GM18505 (cell line): ENCODE data around the gene OR3A1.
"Not testable (repeated sequence)": the region's sequence is repeated elsewhere in the genome, so short reads cannot be mapped to it uniquely, and the experiment has no call there.

Experiments used
- ATAC-seq: cut with Tn5 transposase; IDR thresholded peaks from one replicate; pipeline ENCODE4 v1.9.1; 2021; ENCODE audit not compliant: unreplicated experiment
- POLR2A ChIP-seq: IDR thresholded peaks from 4 replicates; pipeline ENCODE4 v1.6.1; 2011; ENCODE audit warnings: borderline replicate concordance; ENCODE audit not compliant: insufficient read depth, insufficient read length; ENCODE audit errors: extremely low read depth

OR3A1 gene, protein sequence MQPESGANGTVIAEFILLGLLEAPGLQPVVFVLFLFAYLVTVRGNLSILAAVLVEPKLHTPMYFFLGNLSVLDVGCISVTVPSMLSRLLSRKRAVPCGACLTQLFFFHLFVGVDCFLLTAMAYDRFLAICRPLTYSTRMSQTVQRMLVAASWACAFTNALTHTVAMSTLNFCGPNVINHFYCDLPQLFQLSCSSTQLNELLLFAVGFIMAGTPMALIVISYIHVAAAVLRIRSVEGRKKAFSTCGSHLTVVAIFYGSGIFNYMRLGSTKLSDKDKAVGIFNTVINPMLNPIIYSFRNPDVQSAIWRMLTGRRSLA

DNA sequence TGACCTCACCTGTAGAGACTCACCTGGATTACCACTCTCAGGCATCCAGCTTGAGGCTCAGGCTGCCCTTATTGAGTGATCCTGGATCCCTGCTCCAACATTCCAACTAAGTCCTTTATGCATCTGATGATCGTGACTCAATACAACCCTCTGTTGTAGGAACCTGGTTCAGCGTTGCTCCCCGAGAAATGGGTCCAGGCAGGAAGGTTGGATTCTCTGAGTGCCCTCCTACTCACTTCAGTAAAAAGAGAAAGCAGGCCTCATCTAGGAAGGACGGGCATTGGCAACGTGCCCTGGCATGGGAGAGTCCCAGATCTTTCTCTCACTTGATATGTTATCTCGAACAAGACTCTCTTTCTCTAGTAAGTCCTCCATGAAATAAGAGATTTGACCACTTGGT is at the start of gene OR3A1:
OR3A1 (minus strand) TSS at position 101 of the 400 bp plus-strand sequence. CDS start 5,778 bp downstream, outside the sequence.
- ATAC-seq = no peak
- TF ChIP-seq POLR2A = no peak

DNA sequence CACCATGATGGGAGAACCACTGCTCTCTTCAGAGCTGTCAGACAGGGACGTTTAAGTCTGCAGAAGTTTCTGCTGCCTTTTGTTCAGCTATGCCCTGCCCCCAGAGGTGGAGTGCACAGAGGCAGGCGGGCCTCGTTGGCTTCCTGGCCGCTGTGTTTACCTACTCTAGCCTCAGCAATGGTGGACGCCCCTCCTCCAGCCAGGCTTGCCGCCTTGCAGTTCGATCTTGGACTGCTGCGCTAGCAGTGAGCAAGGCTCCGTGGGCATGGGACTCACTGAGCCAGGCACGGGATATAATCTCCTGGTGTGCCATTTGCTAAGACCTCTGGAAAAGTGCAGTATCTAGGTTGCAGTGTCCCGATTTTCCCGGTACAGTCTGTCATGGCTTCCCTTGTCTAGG is 44.6 kb upstream of the OR3A1 start:
- ATAC-seq = not testable (repeated sequence)

DNA sequence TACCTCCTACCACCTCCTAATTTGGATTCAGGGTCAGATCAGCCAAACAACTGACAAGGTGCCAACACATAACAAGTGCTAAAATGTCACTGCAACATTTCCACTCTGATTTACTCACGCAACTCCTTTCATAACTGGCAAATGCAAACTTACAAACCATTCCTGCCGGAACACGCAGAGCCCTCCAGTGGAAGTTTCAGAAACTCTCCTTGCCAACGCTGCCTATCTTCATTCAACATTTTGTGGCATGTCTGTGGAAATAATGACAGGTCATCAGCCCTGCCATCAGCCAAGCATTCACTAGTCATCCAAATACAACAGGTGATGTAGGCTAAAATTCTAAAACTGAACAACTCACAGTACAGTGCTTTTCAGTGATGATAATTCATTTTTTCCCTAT is 37.7 kb upstream of the OR3A1 start:
- no peak for TF ChIP-seq POLR2A
- no peak for ATAC-seq

DNA sequence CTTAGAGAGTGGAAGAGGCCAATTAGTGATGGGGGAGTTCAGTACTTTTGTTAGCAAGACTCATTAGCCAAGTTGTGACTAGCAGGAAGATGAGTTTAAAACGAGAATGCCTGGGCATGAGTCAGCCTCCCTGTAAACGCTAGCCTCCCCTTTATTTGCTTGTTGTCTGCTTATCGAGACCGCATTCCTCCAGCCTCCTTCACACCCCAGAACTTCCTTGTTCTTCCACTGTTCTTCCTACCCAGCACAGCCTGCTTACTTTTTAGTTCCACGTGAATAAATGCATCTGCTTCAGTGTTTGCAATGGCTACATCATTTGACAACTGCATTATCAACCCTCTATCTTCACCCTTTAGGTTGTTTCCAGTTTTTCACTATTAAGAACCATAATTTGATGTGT is 20.2 kb upstream of the OR3A1 start:
- no peak for TF ChIP-seq POLR2A
- ATAC-seq = no peak

DNA sequence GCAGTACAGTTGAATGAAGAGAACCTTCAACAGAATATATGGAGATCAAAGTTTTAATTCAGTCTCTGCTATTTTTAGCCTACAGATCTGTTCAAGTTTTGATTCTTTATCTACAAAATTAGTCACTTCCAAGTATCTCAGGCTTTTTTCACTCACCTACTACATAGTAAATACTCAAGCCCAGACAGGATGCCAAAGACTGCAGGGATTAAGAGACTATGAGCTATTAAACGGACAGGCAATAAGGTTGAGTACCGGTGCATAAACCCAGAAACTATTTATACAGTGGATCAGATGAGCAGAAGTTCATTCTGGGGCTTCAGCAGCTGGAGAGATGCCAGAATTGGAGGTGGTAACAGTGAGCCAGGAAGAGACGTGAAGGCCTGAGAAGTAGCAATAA is 18.7 kb upstream of the OR3A1 start:
- TF ChIP-seq POLR2A = no peak
- no peak for ATAC-seq

DNA sequence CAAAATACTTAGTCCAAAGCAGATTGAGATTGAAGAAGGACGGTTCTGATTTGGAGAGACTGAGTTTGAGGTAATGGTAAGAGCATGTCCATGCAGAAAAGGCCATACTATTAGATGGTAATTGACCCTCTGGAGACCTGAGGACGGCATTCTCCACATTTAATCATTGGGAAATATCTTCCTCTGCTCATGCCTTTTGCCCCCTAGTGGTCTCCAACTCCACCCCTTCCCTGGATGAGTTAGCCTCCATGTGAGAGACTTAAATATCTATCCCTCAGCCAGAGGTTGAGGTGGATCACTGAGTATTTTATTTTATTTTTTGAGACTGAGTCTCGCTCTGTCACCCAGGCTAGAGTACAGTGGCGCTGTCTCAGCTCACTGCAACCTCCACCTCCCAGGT is 10.4 kb upstream of the OR3A1 start:
- TF ChIP-seq POLR2A = no peak
- no peak for ATAC-seq

DNA sequence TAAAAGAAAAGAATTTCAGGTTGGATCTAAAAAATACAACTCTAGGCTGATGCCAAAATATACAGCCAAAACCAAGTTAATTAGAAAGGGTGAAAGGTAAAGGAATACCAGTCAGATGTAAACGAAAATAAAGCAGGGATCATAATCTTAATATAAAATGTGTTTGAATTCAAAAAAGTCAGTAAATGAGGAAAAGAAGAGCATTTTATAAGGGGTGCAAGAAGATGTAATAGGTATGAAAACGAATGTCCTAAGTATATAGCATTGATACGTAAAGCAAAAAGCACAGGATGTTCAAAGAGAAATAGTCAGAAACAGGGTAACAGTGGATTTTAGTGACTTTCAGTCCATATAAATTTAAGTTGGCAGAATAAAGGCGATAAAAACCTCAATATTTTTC is 2.5 kb downstream of the OR3A1 start:
- ATAC-seq = no peak
- TF ChIP-seq POLR2A = no peak

DNA sequence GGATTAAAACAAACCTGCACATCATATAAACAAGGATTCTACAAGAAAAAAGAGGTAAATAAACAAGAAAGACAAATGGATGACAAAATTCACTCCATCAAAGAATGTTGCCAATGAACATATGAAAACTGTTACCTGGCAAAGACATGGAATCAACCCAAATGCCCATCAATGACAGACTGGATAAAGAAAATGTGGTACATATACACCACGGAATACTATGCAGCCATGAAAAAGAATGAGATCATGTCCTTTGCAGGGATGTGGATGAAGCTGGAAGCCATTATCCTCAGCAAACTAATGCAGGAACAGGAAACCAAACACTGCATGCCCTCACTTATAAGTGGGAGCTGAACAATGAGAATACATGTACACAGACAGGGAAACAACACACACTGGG is 4.6 kb downstream of the OR3A1 start:
- ATAC-seq = not testable (repeated sequence)

DNA sequence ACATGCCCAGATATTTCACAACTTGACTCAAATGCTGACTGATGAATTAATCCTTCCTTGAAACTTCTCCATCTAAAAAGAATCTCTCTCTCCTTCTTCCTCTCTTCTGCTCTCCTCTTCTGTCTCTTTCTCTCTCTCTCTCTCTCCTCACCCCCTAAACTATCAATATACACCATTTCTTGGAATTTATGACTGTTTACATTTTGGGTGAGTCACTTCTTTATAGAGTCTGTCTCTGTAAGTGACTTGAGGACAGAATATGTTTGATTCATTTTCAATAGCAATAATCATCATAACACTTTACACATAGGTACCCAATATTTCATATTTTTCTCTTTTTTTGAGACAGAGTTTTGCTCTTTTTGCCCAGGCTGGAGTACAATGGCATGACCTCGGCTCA is 15.3 kb downstream of the OR3A1 start:
- no peak for ATAC-seq
- TF ChIP-seq POLR2A = no peak

DNA sequence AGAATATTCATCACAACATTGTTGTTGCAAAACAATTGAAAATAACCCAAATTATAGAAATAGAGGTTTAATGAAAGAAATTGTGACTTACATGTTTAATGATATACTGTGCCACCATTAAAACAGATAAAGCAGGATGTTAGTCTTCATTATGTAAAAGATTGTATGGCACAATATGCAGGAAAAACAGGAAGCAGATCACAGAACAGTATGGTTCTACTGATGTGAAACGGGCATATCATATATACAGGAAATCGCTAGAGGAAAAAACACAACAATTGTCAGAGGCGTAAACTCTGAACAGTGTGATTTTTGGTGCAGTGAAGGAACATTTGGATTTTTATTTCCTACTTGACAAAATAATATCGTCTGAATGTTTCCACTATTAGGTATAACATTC is 22.0 kb downstream of the OR3A1 start:
- no peak for ATAC-seq
- no peak for TF ChIP-seq POLR2A

DNA sequence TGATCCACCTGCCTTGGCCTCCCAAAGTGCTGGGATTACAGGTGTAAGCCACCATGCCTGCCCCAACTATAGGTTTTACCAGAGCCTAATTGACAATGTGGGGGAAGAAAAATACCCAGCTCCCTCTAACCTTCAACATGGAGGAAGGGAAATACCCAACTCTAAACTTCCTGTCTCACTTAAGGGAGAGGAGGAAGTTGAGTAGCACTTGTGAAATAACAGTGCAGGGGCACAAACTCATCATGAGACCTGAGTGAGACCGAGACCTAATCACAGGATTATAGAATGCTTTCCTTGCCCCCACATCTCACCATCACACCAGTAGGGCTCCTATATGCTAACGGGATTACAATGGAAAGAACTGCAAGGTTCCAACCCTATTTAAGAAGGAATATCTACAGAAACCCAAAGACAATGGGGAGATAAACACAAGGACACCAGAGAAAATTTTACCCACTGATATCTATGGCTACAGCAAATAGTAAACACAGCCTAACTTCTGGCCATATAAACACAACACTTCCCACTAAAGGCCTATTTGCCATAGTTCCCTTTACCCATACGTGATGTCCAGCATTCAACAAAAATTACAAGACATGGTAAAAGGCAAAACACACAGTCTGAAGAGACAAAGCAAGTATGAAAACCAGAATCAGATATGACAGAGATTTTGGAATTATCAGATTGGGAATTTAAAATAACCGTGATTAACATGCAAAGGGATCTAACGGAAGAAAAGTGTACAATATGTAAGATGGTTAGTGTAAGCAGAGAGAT is 26.9 kb downstream of the OR3A1 start:
- ATAC-seq = no peak
- TF ChIP-seq POLR2A = no peak

DNA sequence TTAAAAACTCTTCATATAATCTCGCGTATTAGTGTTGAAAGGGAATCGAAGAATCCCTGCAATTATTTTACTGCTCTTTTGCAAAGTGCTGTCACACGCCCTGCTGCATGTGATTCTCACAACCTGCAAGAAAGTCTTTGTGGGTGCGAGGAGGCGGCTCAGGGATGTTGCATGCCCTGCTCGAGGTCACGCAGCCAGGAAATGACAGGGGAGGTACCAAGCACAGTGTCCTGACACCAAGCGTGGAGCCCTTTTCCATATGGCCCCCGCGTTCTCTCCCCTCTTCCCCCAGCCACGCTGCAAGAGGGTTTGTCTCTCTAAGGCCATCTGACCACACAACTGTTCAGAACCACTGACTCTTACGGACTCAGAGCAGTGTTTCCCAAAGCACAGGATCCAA is 37.6 kb downstream of the OR3A1 start:
- no peak for TF ChIP-seq POLR2A
- no peak for ATAC-seq

DNA sequence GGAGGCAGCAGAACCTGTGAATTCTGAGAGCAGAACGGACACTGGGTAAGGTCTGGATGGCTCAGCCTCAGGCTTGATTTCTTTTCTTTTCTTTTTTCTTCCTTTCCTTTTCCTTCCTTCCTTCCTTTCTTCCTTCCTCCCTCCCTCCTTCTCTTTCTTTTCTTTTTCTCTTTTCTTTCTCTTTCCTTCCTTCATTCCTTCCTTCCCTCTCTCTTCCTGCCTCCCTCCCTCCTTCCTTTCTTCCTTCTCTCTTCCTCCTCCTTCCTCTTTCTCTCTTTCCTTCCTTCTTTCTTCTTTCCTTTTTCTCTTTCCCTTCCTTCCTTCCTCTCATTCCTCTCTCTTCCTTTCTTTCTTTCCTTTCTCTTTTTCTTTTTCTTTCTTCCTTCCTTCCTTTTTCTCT is 38.0 kb downstream of the OR3A1 start:
- ATAC-seq = no peak
- no peak for TF ChIP-seq POLR2A

DNA sequence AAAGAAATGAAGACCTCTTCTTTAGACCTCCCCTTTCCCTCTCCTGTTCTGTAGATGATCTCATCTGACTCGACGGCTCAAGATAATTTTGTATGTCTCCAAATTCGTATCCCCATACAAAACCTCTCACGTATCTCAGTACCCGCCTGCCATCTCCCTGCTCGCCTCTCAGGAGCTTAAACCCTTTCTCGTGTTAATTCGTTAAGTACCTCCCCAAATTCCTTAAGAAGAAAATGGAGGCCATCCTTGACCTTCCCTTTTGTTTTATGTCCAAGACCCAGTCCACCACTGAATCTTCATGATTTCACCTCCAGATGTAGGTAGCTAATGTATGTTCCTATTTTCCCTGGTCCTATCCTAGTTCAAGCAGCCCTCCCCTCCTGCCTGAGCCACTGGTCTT is 41.6 kb downstream of the OR3A1 start:
- TF ChIP-seq POLR2A = no peak
- ATAC-seq = no peak

DNA sequence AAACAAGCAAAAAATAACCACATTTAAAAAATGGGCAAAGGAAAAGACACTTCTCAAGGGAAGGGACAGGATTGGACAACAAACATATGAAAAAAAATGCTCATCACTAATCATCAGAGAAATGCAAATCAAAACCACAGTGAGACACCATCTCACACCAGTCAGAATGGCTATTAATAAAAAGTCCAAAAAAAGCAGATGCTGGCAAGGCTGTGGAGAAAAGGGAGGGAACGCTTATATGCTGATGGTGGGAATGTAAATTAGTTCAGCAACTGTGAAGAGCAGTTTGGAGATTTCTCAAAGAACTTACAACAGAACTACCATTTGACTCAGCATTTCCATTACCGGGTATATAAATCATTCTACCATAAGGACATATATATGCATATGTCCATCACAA is 49.1 kb downstream of the OR3A1 start:
- not testable (repeated sequence) for ATAC-seq

DNA sequence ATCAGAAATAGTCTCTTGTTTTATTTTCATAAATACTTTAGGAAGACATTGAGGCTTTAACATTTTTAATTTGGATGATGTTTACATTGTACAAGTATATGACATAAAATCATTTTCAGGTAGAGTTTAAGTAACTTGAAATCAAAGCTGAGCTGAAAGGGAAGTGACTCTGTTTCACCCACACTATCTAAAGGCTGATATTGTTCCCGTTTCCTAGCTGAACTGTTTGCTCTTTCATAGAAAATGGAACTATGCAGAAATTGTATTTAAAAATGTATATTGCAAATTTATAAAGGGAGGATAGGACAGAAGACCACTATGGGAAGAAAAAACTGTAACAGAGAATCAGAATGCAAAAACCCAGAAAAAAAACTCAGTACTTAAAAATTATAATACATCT is 53.3 kb downstream of the OR3A1 start:
- ATAC-seq = not testable (repeated sequence)

DNA sequence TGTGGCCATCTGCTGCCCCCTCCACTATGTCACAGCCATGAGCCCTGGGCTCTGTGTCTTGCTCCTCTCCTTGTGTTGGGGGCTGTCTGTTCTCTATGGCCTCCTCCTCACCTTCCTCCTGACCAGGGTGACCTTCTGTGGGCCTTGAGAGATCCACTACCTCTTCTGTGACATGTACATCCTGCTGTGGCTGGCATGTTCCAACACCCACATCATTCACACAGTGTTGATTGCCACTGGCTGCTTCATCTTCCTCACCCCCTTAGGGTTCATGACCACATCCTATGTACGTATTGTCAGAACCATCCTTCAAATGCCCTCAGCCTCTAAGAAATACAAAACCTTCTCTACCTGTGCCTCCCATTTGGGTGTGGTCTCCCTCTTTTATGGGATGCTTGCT is 57.1 kb downstream of the OR3A1 start:
- ATAC-seq = not testable (repeated sequence)
